Measurements from ENCODE around the gene CNNM2.
"Not testable (repeated sequence)": the region's sequence is repeated elsewhere in the genome, so short reads cannot be mapped to it uniquely, and the experiment has no call there.

GRCh38 chr10:102964064-102964463 lies 46.0 kb downstream of the CNNM2 start:
- TF ChIP-seq POLR2A, POLR2AphosphoS5, CTCF (IDR thresholded peaks at IDR 0.05): not testable (repeated sequence)

Measured in prostate gland (tissue), 2 donors.